Measurements from ENCODE around the gene PLEKHG3.

GRCh38 chr14:64746298-64747250 is 42.4 kb downstream of the PLEKHG3 start:
- TF ChIP-seq POLR2A (IDR thresholded peaks at IDR 0.05) = no peak
- TF ChIP-seq CTCF (IDR thresholded peaks at IDR 0.05) = no peak
- TF ChIP-seq POLR2AphosphoS5 (IDR thresholded peaks at IDR 0.05) = no peak
